A673 (cell line): ENCODE results near the gene MED31. TPM values are rescaled to one million over a fixed set of nuclear protein-coding genes. Genes with fewer than 3 reads are reported as not detected.

Experiments
- BruUV-seq: library from RNA; stranded (reverse); fragments of 400-500 nt; replicated peaks from 2 replicates; lab custom pipeline; 2021; lab: Mats Ljungman, UMichigan
- CTCF ChIA-PET: fragments of 300-600 bp; sonication (Branson Sonifier 250); formaldehyde crosslinking; loops from one replicate; lab custom pipeline; 2022; ENCODE audit warnings: antibody characterized with exemption; lab: Charles Lee
- POLR2A ChIA-PET: fragments of 300-600 bp; sonication (Branson Sonifier 250); formaldehyde crosslinking; loops from one replicate; lab custom pipeline; 2022; ENCODE audit warnings: antibody characterized with exemption; ENCODE audit not compliant: low non-redundant PET; lab: Charles Lee
- DNase-seq: peaks from one replicate; pipeline ENCODE4 v3.0.0-alpha.2; 2015; ENCODE audit warnings: low spot score
- H3K27ac ChIP-seq: fragments of 200-600 bp; sonication (generic); 2 replicates; pipeline ENCODE4 v1.5.1; 2016; ENCODE audit warnings: mixed run types, low read depth, mild to moderate bottlenecking, mixed read lengths, antibody characterized with exemption, low read length; ENCODE audit not compliant: poor library complexity, severe bottlenecking
- H3K27me3 ChIP-seq: fragments of 200-600 bp; sonication (generic); replicated peaks from 2 replicates; pipeline ENCODE4 v1.6.1; 2017; ENCODE audit warnings: mixed run types, low read depth, mild to moderate bottlenecking, mixed read lengths, antibody characterized with exemption, low read length; ENCODE audit not compliant: insufficient read depth, poor library complexity
- H3K36me3 ChIP-seq: fragments of 200-600 bp; sonication (generic); 2 replicates; pipeline ENCODE4 v1.6.1; 2016; ENCODE audit warnings: mixed run types, mild to moderate bottlenecking, mixed read lengths, antibody characterized with exemption, low read length; ENCODE audit not compliant: insufficient read depth, poor library complexity, severe bottlenecking
- H3K4me1 ChIP-seq: fragments of 200-600 bp; sonication (generic); 2 replicates; pipeline ENCODE4 v1.6.1; 2017; ENCODE audit warnings: mixed run types, mild to moderate bottlenecking, mixed read lengths, antibody characterized with exemption, low read length; ENCODE audit not compliant: insufficient read depth, poor library complexity, severe bottlenecking
- H3K4me3 ChIP-seq: fragments of 200-600 bp; sonication (generic); 2 replicates; pipeline ENCODE4 v1.5.1; 2016; ENCODE audit warnings: low read depth, mixed run types, mild to moderate bottlenecking, mixed read lengths, low read length; ENCODE audit not compliant: poor library complexity, severe bottlenecking
- H3K9me3 ChIP-seq: fragments of 200-600 bp; sonication (generic); 2 replicates; pipeline ENCODE4 v1.6.1; 2016; ENCODE audit warnings: mixed run types, low read depth, mild to moderate bottlenecking, mixed read lengths, antibody characterized with exemption, low read length; ENCODE audit not compliant: poor library complexity, severe bottlenecking
- EZH2 ChIP-seq: fragments of 200-600 bp; sonication (generic); IDR thresholded peaks from 2 replicates; pipeline ENCODE4 v1.6.1; 2017; ENCODE audit warnings: borderline replicate concordance, low read depth, mild to moderate bottlenecking, mixed read lengths, antibody characterized with exemption, low read length; ENCODE audit not compliant: poor library complexity, severe bottlenecking
- intact Hi-C: fragments of 100-400 bp; cut with micrococcal nuclease; formaldehyde crosslinking; loops from one replicate; pipeline ENCODE4 v1.10.0; 2022; ENCODE audit not compliant: unreplicated experiment
- total RNA-seq: library from RNA; stranded (reverse); gene quantifications from 2 replicates; pipeline ENCODE4 v1.2.3, GENCODE V29; 2021
- TF ChIP-seq, protein P1 (sequence below): fragments of 300-800, 200-600 bp; sonication (generic); conservative IDR thresholded peaks from 2 replicates; pipeline ENCODE4 v1.5.1; 2017; ENCODE audit warnings: low read depth, mild to moderate bottlenecking, antibody characterized with exemption, low read length, moderate library complexity, mixed read lengths

MED31 gene
- total RNA-seq, 1 experiment from 2014 or later, result 27.9 TPM

- intact Hi-C loops, result no loop called here
- TF ChIP-seq, protein P1, sequence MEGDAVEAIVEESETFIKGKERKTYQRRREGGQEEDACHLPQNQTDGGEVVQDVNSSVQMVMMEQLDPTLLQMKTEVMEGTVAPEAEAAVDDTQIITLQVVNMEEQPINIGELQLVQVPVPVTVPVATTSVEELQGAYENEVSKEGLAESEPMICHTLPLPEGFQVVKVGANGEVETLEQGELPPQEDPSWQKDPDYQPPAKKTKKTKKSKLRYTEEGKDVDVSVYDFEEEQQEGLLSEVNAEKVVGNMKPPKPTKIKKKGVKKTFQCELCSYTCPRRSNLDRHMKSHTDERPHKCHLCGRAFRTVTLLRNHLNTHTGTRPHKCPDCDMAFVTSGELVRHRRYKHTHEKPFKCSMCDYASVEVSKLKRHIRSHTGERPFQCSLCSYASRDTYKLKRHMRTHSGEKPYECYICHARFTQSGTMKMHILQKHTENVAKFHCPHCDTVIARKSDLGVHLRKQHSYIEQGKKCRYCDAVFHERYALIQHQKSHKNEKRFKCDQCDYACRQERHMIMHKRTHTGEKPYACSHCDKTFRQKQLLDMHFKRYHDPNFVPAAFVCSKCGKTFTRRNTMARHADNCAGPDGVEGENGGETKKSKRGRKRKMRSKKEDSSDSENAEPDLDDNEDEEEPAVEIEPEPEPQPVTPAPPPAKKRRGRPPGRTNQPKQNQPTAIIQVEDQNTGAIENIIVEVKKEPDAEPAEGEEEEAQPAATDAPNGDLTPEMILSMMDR, result no peak
- TF ChIP-seq EZH2, result no peak
- no peak overlapping the region for H3K27ac ChIP-seq
- POLR2A ChIA-PET, result no interaction called here
- DNase-seq, result no peak
- H3K4me1 ChIP-seq, result no peaks in the 10 kb centered on the region
- BruUV-seq, result no TSS peak
- no peak overlapping the region for H3K4me3 ChIP-seq
- no peaks in the 10 kb centered on the region for H3K36me3 ChIP-seq
- H3K27me3 ChIP-seq, result no peaks in the 10 kb centered on the region
- H3K9me3 ChIP-seq, result no peaks in the 10 kb centered on the region
- CTCF ChIA-PET, result interaction anchor here (0.6 kb wide), 1 partner anchor 257 kb away, joined by 4 read pairs; no protein-coding TSS in a partner anchor
Measured at GRCh38 chr17:6699997-6700947, 48.9 kb upstream of the MED31 start.

DNA sequence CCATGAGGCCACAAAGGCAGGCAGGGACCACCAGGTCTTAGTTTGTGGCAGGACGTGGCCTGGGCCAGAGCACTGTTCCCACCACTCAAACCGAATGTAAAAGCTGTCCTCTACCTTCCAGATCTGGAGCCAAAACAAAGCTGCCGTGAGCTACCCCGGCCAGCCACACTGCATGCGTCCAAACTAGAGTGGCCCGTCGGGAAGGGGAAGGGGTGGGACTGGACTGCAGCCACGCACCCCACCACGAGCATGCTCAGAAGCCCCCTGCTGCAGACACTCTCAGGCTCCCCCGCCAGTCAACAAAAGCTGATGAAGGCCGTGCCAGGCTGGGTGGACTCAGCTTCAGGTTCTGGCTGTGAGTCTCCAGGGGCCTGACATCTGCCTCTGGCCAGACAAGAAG, 46.6 kb upstream of the MED31 start:
- Histone ChIP-seq H3K27me3 (peaks cover 11% of the 10 kb centered on the region), H3K27ac (no peak overlapping the region), H3K4me3 (no peak overlapping the region), H3K9me3 (no peaks in the 10 kb centered on the region), H3K36me3 (no peaks in the 10 kb centered on the region), H3K4me1 (no peaks in the 10 kb centered on the region)
- ChIA-PET CTCF (interaction anchor here (0.6 kb wide), 1 partner anchor 854 kb away, joined by 5 read pairs; no protein-coding TSS in a partner anchor), POLR2A (interaction anchor here (0.6 kb wide), 1 partner anchor 787 kb away, joined by 12 read pairs; no protein-coding TSS in a partner anchor)
- intact Hi-C loops, result no loop called here
- TF ChIP-seq, protein P1, result no peak
- no peak for TF ChIP-seq EZH2
- no TSS peak for BruUV-seq
- DNase-seq, result no peak

- DNase-seq, result no peak
- H3K4me3 ChIP-seq, result no peak overlapping the region
- ChIA-PET CTCF (no interaction called here), POLR2A (no interaction called here)
- intact Hi-C loops, result no loop called here
- H3K4me1 ChIP-seq, result no peaks in the 10 kb centered on the region
- no TSS peak for BruUV-seq
- H3K27me3 ChIP-seq, result peaks cover 11% of the 10 kb centered on the region
- TF ChIP-seq, protein P1, result no peak
- TF ChIP-seq EZH2, result no peak
- H3K9me3 ChIP-seq, result no peaks in the 10 kb centered on the region
- no peak overlapping the region for H3K27ac ChIP-seq
- no peaks in the 10 kb centered on the region for H3K36me3 ChIP-seq
Measured at GRCh38 chr17:6696906-6697305, 45.5 kb upstream of the MED31 start.
